Measurements from ENCODE around the gene DMAC2L.
A peak's percentile ranks its signal among the peaks of the same experiment; 100 is the strongest.
"Not testable (repeated sequence)": the region's sequence is repeated elsewhere in the genome, so short reads cannot be mapped to it uniquely, and the experiment has no call there.

The DMAC2L gene

GRCh38 chr14:50356283-50356682, 44.2 kb downstream of the DMAC2L start:
- DNase-seq (ENCODE audit: low read depth) = not testable (repeated sequence)

DNA sequence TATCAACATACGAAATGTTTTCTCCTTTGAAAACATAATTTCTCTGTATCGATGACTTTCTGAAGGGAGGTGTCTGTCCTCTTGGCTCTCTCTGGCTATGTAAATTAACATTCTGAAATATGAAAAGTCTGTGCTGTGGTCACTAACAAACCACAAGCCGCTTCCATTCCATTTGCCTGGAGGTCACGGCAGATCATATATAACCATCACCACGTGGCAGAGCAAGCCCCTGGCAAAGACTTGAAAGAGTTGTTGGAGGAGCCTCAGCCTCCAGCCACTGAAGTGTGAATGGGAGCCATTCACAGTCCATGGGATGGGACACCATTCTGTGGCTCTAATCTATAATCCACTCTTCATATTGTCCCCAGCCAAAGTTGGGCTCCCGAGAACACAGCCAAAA, 45.0 kb downstream of the DMAC2L start:
- DNase-seq (ENCODE audit: low read depth) = no peak

DNA sequence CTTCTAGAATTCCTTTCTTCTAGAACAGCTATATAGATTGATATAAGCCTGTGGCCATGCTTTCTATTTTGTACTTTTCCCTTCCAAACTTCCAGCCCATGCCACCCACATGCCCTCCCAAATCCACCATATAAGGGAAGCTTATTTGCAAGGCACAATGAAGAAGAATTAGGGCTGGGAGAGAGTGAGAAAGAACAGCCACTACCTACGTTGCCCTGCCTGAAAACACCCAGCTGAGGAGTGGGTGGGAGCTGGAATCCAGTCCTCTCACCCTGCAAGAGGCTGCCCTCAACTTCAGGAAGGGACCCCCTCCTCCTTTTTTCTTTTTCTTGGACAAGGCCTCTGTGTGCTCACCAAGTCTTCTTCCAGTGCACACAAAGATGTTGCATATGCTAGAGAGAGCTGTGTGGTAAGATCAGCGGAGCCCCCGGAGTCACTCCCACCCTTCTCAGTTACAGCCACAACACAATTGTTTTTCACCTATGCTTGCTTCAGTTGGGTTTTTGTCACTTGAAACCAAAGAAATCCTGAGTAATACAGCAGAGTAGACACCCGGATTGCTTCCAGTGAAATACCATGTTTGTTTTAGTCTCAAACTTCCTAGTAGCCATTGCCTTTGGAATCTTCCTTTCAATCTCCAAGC, 45.8 kb downstream of the DMAC2L start:
- DNase-seq (ENCODE audit: low read depth) = no peak

DNA sequence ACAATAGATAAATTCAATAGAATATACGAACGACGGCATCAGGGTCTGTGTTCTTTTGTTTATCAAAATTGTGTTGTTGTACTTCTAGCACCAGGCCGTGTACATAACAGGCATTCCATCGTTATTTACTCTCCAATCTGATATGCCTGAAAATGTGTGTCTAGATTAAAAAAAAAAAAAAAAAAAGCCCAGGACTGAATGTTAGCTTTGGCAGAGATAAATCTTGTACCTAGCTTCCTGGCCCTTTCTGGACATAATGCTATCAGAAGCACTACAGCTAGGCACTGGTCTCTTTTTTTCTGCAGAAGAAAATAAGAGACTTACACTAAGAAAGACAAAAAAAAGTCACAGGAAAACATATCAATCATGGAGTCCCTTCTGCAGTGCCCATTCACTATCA, 47.5 kb downstream of the DMAC2L start:
- DNase-seq (ENCODE audit: low read depth) = no peak

- no peak for DNase-seq (ENCODE audit: low read depth)
These were observed 48.0 kb downstream of the DMAC2L start for GRCh38 chr14:50360093-50360492.

GRCh38 chr14:50360851-50361250, 48.7 kb downstream of the DMAC2L start:
- no peak for DNase-seq (ENCODE audit: low read depth)

- not testable (repeated sequence) for DNase-seq (ENCODE audit: low read depth)
These were observed 49.6 kb downstream of the DMAC2L start for GRCh38 chr14:50361473-50362403.

DNA sequence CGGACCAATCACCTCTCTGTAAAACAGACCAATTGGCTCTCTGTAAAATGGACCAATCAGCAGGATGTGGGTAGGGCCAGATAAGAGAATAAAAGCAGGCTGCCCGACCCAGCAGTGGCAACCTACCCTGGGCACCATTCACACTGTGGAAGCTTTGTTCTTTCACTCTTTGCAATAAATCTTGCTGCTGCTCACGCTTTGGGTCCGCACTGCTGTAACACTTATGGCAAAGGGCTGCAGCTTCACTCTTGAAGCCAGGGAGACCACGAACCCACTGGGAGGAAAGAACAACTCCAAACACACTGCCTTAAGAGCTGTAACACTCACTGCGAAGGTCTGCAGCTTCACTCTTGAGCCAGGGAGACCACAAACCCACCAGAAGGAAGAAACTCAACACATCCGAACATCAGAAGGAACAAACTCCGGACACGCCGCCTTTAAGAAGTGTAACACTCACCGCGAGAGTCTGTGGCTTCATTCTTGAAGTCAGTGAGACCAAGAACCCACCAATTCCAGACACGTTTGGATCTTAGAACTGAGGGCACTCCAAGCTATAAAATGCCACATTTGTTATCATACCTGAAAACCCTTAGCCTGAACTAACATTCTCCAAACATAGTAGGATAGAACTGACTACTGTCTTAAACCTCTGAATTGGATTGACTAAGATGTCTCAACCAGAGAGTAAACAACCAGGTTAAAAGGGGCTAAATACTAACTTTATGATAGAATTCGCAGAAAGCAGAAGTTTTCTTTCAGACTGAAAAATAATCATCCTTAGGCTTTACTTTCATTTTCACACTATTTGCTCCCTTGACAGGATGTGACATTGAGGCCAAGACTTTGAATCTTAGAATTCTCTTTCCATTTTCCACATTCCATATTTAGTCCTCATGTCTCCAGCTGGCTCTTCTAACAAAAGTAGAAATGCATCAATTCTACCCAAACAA, 50.9 kb downstream of the DMAC2L start:
- DNase-seq (ENCODE audit: low read depth) = no peak

DNA sequence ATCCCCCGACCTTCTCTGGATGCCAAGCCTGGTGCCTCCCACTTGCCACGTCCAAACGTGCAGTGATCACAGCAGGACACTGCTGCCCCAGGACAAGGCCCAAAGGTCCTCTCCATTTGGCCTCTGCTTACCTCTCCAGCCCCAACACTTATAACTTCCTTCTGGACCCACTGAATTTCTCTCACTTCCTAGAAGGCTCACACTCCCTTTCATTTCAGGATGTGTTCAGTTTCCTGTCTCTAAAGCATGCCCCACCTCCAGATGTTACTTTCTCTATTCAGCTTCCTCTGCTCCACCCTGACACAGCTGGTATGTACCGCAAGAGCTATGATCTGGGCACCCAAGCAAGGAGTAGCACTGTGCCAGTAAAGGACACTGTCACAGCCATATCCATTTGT, 51.6 kb downstream of the DMAC2L start:
- DNase-seq (ENCODE audit: low read depth) = peak; percentile 22

DNA sequence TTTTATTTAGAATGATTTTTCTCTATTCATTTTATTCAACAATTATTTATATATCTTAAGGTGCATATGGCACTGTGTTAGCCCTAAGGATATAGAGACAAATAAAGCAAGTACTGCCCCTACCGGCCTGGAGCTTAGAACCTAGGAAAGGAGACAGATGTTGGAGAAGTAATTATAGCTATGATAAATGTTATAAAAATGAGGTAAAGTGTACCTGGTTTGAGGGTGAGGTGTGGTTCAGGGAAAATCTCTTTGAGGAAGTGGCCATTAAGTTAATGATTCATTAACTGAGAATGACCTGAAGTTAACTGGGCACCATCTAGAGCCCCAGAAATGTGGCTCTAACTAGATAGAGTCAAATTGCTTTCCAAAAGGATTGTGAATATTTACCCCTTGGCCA, 52.7 kb downstream of the DMAC2L start:
- no peak for DNase-seq (ENCODE audit: low read depth)

DNA sequence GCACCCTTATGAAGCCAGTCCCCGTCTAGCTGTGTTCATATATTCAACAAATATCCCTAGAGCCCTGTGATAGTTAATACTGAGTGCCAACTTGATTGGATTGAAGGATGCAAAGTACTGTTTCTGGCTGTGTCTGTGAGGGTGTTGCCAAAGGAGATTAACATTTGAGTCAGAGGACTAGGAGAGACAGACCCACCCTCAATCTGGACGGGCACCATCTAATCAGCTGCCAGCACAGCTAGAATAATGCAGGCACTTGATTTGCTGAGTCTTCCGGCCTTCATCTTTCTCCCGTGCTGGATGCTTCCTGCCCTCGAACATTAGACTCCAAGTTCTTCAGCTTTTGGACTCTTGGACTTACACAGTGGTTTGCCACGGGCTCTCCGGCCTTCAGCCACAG, 53.4 kb downstream of the DMAC2L start:
- not testable (repeated sequence) for DNase-seq (ENCODE audit: low read depth)

- DNase-seq (ENCODE audit: low read depth) = no peak
These were observed 54.0 kb downstream of the DMAC2L start for GRCh38 chr14:50366115-50366514.

DNA sequence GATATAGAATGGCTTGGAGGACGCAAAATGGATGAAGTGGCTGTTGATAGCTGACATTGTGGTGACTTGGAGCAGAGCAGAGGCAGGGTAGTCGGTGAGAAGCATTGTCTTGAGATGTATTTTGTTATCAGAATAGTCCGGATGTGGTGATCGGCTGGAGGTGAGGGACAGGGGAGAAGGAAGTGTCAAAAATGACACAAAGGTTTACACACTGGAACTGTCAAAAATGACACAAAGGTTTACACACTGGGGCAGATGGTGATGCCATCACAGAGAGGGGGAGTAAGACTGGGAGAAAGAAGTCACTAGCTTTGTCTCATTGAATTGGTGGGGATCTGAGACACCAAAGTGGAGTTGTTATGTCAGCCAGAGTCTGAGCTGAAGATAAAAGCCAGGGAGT, 54.5 kb downstream of the DMAC2L start:
- DNase-seq (ENCODE audit: low read depth) = no peak

DNA sequence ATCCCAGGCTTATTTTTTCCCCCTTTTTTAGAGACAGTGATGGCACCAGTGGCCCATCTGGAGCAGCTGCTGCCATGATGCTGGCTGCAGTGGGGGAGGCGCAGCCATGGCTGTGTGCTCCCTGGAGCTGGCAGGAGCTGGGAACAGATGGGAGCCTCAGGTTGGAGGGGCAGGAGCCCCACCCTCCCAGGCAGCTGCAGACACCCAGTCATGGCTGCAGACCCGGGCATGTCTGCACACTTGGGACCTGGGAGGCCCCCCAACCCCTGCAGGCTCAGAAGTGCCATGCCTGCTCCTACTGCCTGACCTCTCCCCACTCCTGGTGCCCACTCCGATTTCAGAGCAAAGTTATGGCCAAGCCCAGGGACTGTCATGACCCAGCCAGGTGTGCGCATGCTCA, 59.4 kb downstream of the DMAC2L start:
- no peak for DNase-seq (ENCODE audit: low read depth)

- DNase-seq (ENCODE audit: low read depth) = no peak
These were observed 61.8 kb downstream of the DMAC2L start for GRCh38 chr14:50373959-50374358.

DNA sequence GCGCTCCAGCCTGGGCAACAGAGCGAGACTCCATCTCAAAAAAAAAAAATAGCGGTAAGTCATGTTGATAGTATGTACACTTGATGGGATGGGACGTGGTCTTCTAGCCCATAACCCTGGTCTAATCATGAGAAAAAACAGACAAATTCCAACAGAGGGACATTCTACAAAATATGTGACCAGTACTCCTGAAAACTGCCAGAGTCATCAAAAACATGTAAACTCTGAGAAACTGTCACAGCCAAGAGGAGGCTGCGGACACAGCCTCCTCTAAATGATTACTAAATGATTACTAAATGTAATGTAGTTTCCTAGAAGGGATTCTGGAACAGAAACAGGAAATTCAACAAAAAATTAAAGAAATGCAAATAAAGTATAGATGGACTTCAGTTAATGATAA, 63.6 kb downstream of the DMAC2L start:
- no peak for DNase-seq (ENCODE audit: low read depth)

Data from T follicular helper cell (primary cell).